ENCODE measurements around the gene TGDS.
A peak's percentile ranks its signal among the peaks of the same experiment; 100 is the strongest.
"Not testable (repeated sequence)": the region's sequence is repeated elsewhere in the genome, so short reads cannot be mapped to it uniquely, and the experiment has no call there.

TGDS gene

DNA sequence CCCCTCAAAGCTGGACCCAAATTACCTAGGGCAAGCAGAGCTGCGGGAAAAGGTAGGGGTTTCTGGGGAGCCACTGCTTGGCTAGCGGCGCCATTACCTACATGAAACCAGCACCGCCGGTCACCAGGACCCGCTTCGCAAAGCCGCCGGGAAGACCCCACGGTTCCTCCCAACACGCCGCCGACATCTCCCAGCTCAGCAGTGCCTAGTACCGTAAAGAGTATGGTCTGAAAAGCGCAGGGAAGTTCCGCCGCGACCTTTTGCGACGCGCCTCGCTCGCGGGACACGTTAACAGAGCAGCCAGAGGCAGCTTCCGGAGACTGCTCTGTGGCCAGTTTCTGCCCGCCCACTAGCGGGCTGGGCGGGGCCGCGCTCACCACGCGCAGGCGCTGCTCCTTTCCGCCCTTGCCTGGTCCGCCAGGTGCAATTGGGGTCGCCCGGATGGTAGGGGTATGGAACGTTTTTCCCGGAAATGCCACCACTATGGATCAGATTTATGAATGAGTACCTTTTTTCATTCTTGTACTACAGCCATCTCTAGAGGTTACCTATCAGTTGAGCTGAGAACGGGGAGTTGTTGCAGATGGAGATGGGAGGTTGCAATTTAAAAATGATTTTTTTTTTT, at the start of gene TGDS:
TGDS (minus strand) TSS at position 203 of the 625 bp plus-strand sequence; CDS start at position 187, 16 bp downstream.
- peak; percentile 88 for DNase-seq (ENCODE audit: low read depth)
- H3K4me3 ChIP-seq (ENCODE audit: low read depth, low read length) = peak within 1 kb of the TSS; percentile 98

- peak overlapping the region; percentile 4 for H3K4me3 ChIP-seq (ENCODE audit: low read depth, low read length)
These were observed 45.5 kb upstream of the TGDS start for GRCh38 chr13:94641409-94641941.

GRCh38 chr13:94640721-94641120, 44.8 kb upstream of the TGDS start:
- no peak for DNase-seq (ENCODE audit: low read depth)

More at GRCh38 chr13:94641409-94641941, 45.5 kb upstream of the TGDS start:
- DNase-seq (ENCODE audit: low read depth) = peak; percentile 23

GRCh38 chr13:94637677-94638076, 41.7 kb upstream of the TGDS start:
- H3K4me3 ChIP-seq (ENCODE audit: low read depth, low read length); DNase-seq (ENCODE audit: low read depth): not testable (repeated sequence)

More at GRCh38 chr13:94640721-94641120, 44.8 kb upstream of the TGDS start:
- H3K4me3 ChIP-seq (ENCODE audit: low read depth, low read length) = no peak overlapping the region

DNA sequence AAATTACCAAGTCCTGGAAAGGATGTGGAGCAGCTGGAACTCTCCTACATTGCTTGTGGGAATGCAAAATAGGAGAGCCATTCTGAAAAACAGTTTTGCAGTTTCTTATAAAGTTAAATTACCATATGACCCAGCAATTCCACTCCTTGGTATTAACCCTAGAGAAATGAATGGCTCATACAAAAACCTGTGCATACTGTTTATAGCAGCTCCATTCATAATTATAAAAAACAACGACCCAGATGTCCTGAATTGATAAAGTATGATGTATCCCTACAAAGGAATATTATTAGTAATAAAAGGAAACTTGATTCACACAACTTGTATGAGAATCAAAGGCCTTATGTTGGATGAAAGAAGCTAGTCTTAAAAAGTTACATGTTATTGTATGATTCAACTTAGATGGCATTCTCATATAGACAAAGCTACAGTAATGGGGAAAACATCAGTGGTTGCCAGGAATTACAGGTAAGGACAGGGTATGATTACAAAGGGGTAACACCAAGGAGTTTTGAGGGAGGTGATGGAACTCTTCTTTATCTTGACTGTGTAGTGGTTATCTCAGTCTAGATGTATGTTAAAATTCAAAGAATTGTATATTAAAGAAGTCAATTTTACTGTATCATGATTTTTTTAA, 41.1 kb upstream of the TGDS start:
- no peak for DNase-seq (ENCODE audit: low read depth)

DNA sequence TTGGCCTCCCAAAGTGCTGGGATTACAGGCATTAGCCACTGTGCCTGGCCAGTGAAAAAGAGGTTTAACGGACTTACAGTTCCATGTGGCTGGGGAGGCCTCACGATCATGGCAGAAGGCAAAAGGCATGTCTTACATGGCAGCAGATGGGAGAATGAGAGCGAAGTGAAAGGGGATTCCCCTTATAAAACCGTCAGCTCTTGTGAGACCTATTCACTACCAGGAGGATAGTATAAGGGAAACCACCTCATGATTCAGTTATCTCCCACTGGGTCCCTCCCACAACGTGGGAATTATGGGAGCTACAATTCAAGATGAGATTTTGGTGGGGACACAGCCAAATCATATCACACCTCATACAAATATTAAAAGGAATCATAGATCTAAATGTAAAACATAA, 40.1 kb upstream of the TGDS start:
- not testable (repeated sequence) for H3K4me3 ChIP-seq (ENCODE audit: low read depth, low read length); DNase-seq (ENCODE audit: low read depth)

More for the DNA sequence above, 41.1 kb upstream of the TGDS start:
- H3K4me3 ChIP-seq (ENCODE audit: low read depth, low read length) = no peak overlapping the region

DNA sequence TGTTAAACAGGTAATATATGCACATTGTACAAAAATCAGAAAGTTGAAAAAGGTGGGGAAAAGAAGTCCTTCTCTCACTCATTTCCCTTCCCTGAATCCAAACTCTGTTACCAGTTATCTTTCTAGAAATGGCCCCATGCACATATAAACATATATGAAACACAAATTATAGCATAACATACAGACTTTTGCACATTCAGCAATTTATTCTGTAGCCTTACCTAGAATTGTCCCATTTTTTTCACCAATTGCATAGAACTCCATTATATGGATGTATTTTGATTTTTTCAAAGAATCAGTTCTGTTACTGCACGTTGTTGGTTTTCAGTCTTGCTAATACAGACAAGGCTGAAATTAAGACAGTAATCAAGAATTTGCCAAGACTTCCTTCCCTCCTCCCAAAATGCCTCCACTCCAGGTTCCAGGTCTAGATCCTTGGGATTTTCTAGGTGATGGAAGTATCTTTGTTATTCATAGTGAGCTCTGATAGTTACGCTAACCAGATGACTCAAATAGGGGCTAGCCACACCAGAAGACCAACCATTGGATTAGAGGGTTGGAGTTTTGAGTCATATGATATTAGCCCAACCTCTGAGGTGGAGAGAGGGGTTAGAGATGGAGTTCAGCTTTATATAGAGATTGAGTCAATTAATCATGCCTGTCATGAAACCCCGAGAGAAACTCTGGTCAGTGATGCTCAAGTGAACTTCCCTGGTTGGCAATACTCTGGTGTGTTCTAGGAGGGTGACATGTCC, 36.5 kb upstream of the TGDS start:
- no peak for DNase-seq (ENCODE audit: low read depth)
- H3K4me3 ChIP-seq (ENCODE audit: low read depth, low read length) = no peak overlapping the region

- no peak overlapping the region for H3K4me3 ChIP-seq (ENCODE audit: low read depth, low read length)
- no peak for DNase-seq (ENCODE audit: low read depth)
These were observed 34.9 kb upstream of the TGDS start for GRCh38 chr13:94630858-94631257.

GRCh38 chr13:94623316-94623715, 27.4 kb upstream of the TGDS start:
- DNase-seq (ENCODE audit: low read depth) = no peak
- H3K4me3 ChIP-seq (ENCODE audit: low read depth, low read length) = no peak overlapping the region

GRCh38 chr13:94622344-94622743, 26.4 kb upstream of the TGDS start:
- DNase-seq (ENCODE audit: low read depth) = no peak
- H3K4me3 ChIP-seq (ENCODE audit: low read depth, low read length) = no peak overlapping the region

- DNase-seq (ENCODE audit: low read depth) = no peak
- H3K4me3 ChIP-seq (ENCODE audit: low read depth, low read length) = no peak overlapping the region
These were observed 24.4 kb upstream of the TGDS start for GRCh38 chr13:94620286-94620896.

- H3K4me3 ChIP-seq (ENCODE audit: low read depth, low read length) = no peak overlapping the region
- DNase-seq (ENCODE audit: low read depth) = no peak
These were observed 21.5 kb upstream of the TGDS start for GRCh38 chr13:94617389-94618000.

- H3K4me3 ChIP-seq (ENCODE audit: low read depth, low read length) = no peak overlapping the region
- DNase-seq (ENCODE audit: low read depth) = no peak
These were observed 17.1 kb upstream of the TGDS start for GRCh38 chr13:94613051-94613450.

GRCh38 chr13:94612050-94612449, 16.1 kb upstream of the TGDS start:
- H3K4me3 ChIP-seq (ENCODE audit: low read depth, low read length) = no peak overlapping the region
- DNase-seq (ENCODE audit: low read depth) = no peak

- no peak overlapping the region for H3K4me3 ChIP-seq (ENCODE audit: low read depth, low read length)
- DNase-seq (ENCODE audit: low read depth) = no peak
These were observed 14.5 kb upstream of the TGDS start for GRCh38 chr13:94610475-94610874.

GRCh38 chr13:94609196-94609595, 13.2 kb upstream of the TGDS start:
- no peak for DNase-seq (ENCODE audit: low read depth)
- H3K4me3 ChIP-seq (ENCODE audit: low read depth, low read length) = no peak overlapping the region

GRCh38 chr13:94608586-94608985, 12.6 kb upstream of the TGDS start:
- no peak overlapping the region for H3K4me3 ChIP-seq (ENCODE audit: low read depth, low read length)
- no peak for DNase-seq (ENCODE audit: low read depth)

DNA sequence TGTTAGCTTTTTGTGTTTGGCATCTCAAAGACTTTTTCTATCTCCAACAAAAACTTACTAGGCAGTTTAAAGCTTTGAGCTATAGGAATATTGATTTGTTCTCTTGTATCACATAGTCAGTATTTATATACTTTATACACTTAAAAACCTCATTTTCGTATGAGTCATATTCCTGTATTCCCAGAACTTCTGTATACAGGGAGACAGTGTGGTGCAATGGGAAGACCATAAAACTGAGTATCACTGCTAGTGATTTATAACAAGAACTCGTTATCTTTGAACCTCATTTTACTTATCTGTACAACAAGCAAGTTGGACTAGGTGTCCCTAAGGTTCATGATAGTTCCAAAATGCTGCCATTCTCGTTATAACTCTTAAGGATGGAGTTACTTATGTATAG, 12.0 kb upstream of the TGDS start:
- no peak overlapping the region for H3K4me3 ChIP-seq (ENCODE audit: low read depth, low read length)
- no peak for DNase-seq (ENCODE audit: low read depth)

GRCh38 chr13:94607056-94607455, 11.1 kb upstream of the TGDS start:
- DNase-seq (ENCODE audit: low read depth) = no peak
- no peak overlapping the region for H3K4me3 ChIP-seq (ENCODE audit: low read depth, low read length)

Data from skeletal muscle cell (primary cell).